ENCODE results near the gene MTUS2. TPM values are rescaled to one million over a fixed set of nuclear protein-coding genes. Genes with fewer than 3 reads are reported as not detected.

MTUS2 gene
- total and polyA plus RNA-seq, 2 experiments from 2014 or later = 0.27 to 0.38 TPM

GRCh38 chr13:29505950-29506349 is 685.8 kb downstream of the MTUS2 start:
- Histone ChIP-seq H4K20me1 (replicated peaks; ENCODE audit: insufficient read depth) (peaks cover 5% of the 10 kb centered on the region; the same call in 1 of the 2 replicates), H2AFZ (no peak overlapping the region), H3K4me2 (no peak overlapping the region), H3K79me2 (replicated peaks; ENCODE audit: insufficient read depth) (no peaks in the 10 kb centered on the region), H3K4me1 (ENCODE audit: insufficient read depth) (no peaks in the 10 kb centered on the region), H3K4me3 (no peak overlapping the region), H3K9me2 (ENCODE audit: insufficient read depth) (no peaks in the 10 kb centered on the region), H3K27me3 (ENCODE audit: insufficient read depth) (no peaks in the 10 kb centered on the region), H3K36me3 (ENCODE audit: insufficient read depth) (no peaks in the 10 kb centered on the region), H3K27ac (ENCODE audit: low read depth) (no peak overlapping the region), H3F3A (replicated peaks; ENCODE audit: low read depth) (no peaks in the 10 kb centered on the region; the same call in 1 of the 2 replicates)
- Mint-ChIP-seq H3K4me3 (no peak overlapping the region), H3K36me3 (ENCODE audit: low read depth) (peaks cover 5% of the 10 kb centered on the region; the same call in 2 of the 3 replicates), H3K27ac (no peak overlapping the region), H3K9me3 (no peaks in the 10 kb centered on the region), H3K27me3 (ENCODE audit: insufficient read depth, low read depth, poor library complexity) (peaks cover 34% of the 10 kb centered on the region), H3K4me1 (peaks cover 4% of the 10 kb centered on the region)
- TF ChIP-seq REST (IDR thresholded peaks at IDR 0.05; ENCODE audit: unreplicated experiment) = no peak
- TF ChIP-seq STAT1 (IDR thresholded peaks at IDR 0.05; ENCODE audit: unreplicated experiment) = no peak
- TF ChIP-seq ZNF114 (CRISPR knock-in tag; IDR thresholded peaks at IDR 0.05) = no peak
- no peak for TF ChIP-seq ZNF462 (CRISPR knock-in tag; IDR thresholded peaks at IDR 0.05)
- no peak for TF ChIP-seq CREB1 (CRISPR knock-in tag; IDR thresholded peaks at IDR 0.05; ENCODE audit: low read depth)
- no peak for TF ChIP-seq EZH2phosphoT487 (IDR thresholded peaks at IDR 0.05; ENCODE audit: unreplicated experiment)
- TF ChIP-seq JUNB (IDR thresholded peaks at IDR 0.05; ENCODE audit: unreplicated experiment) = no peak
- TF ChIP-seq ZNF331 (CRISPR knock-in tag; IDR thresholded peaks at IDR 0.05; ENCODE audit: low read depth) = no peak
- ATAC-seq = no peak
- DNase-seq (ENCODE audit: low spot score) = no peak
